Measurements from ENCODE around the gene TMPRSS2. TPM values are rescaled to one million over a fixed set of nuclear protein-coding genes. Genes with fewer than 3 reads are reported as not detected.

TMPRSS2 gene
- total RNA-seq, 1 experiment from 2014 or later, result 1.1 TPM

- no peaks in the 10 kb centered on the region for H4K20me1 ChIP-seq (ENCODE audit: insufficient read depth)
Observed at GRCh38 chr21:41491412-41491811, 16.5 kb downstream of the TMPRSS2 start.

More at GRCh38 chr21:41491412-41491811, 16.5 kb downstream of the TMPRSS2 start:
- DNase-seq (ENCODE audit: low read depth, low spot score) (no peak), ATAC-seq (no peak)
- intact Hi-C loops (cut with micrococcal nuclease), result no loop called here
- Histone ChIP-seq H3K79me2 (ENCODE audit: insufficient read depth, low read length) (no peaks in the 10 kb centered on the region), H3K36me3 (ENCODE audit: control insufficient read depth in 1 of 2, insufficient read depth in 2 of 2, low read length in 2 of 2) (no peaks in the 10 kb centered on the region), H3K9ac (ENCODE audit: low read length) (no peak overlapping the region), H3K9me2 (ENCODE audit: insufficient read depth) (no peaks in the 10 kb centered on the region), H3K27me3 (ENCODE audit: insufficient read depth, low read length) (no peaks in the 10 kb centered on the region), H2AFZ (ENCODE audit: low read depth, low read length, poor library complexity, severe bottlenecking) (no peak overlapping the region), H3K9me3 (ENCODE audit: control insufficient read depth in 1 of 2, insufficient read depth in 1 of 2, low read depth in 1 of 2, low read length in 2 of 2) (no peaks in the 10 kb centered on the region), H3K27ac (ENCODE audit: low read depth, low read length) (no peak overlapping the region), H3K4me3 (replicated peaks in 1 of 2; ENCODE audit: low read depth in 1 of 2, low read length in 2 of 2) (no peak overlapping the region), H3K4me2 (ENCODE audit: low read length) (no peak overlapping the region), H3K4me1 (ENCODE audit: control insufficient read depth in 1 of 2, insufficient read depth in 2 of 2, low read length in 2 of 2) (no peaks in the 10 kb centered on the region)
- RAD21 ChIA-PET (ENCODE audit: low non-redundant PET in 1 of 2, low total read pairs in 2 of 2, uncharacterized antibody in 2 of 2, unreplicated experiment in 2 of 2), result no interaction called here
- POLR2A ChIA-PET, result no interaction called here
- no TSS peak for BruUV-seq (replicated peaks)
- no peak for TF ChIP-seq ELF1 (IDR thresholded peaks at IDR 0.05; ENCODE audit: borderline replicate concordance, low read depth)
- TF ChIP-seq EGR1 (IDR thresholded peaks at IDR 0.05; ENCODE audit: low read depth), result no peak
- TF ChIP-seq SP1 (IDR thresholded peaks at IDR 0.05; ENCODE audit: low read depth), result no peak
- TF ChIP-seq ZNF274 (IDR thresholded peaks at IDR 0.05; ENCODE audit: low read depth, low read length), result no peak
- TF ChIP-seq ATF3 (IDR thresholded peaks at IDR 0.05), result no peak
- no peak for TF ChIP-seq CTCF (IDR thresholded peaks at IDR 0.05 in 2 of 3, conservative IDR thresholded peaks at IDR 0.05 in 1 of 3; ENCODE audit: borderline replicate concordance in 1 of 3, insufficient read depth in 1 of 3, low read depth in 2 of 3, low read length in 2 of 3)
- TF ChIP-seq CBX3 (IDR thresholded peaks at IDR 0.05; ENCODE audit: low read depth), result no peak
- TF ChIP-seq, protein P1, sequence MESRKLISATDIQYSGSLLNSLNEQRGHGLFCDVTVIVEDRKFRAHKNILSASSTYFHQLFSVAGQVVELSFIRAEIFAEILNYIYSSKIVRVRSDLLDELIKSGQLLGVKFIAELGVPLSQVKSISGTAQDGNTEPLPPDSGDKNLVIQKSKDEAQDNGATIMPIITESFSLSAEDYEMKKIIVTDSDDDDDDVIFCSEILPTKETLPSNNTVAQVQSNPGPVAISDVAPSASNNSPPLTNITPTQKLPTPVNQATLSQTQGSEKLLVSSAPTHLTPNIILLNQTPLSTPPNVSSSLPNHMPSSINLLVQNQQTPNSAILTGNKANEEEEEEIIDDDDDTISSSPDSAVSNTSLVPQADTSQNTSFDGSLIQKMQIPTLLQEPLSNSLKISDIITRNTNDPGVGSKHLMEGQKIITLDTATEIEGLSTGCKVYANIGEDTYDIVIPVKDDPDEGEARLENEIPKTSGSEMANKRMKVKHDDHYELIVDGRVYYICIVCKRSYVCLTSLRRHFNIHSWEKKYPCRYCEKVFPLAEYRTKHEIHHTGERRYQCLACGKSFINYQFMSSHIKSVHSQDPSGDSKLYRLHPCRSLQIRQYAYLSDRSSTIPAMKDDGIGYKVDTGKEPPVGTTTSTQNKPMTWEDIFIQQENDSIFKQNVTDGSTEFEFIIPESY (IDR thresholded peaks at IDR 0.05; ENCODE audit: extremely low read depth, insufficient replicate concordance, low read length), result no peak
- TF ChIP-seq REST (IDR thresholded peaks at IDR 0.05; ENCODE audit: low read depth), result no peak
- TF ChIP-seq POLR2AphosphoS5 (IDR thresholded peaks at IDR 0.05; ENCODE audit: low read depth, low read length), result no peak
- no peak for TF ChIP-seq CEBPB (IDR thresholded peaks at IDR 0.05; ENCODE audit: low read depth)
- TF ChIP-seq EZH2phosphoT487 (IDR thresholded peaks at IDR 0.05; ENCODE audit: borderline replicate concordance), result no peak
- no peak for TF ChIP-seq YY1 (IDR thresholded peaks at IDR 0.05; ENCODE audit: extremely low read depth, insufficient replicate concordance, low read depth, low read length)
- no peak for TF ChIP-seq ZFX (IDR thresholded peaks at IDR 0.05)
- TF ChIP-seq FOSL1 (IDR thresholded peaks at IDR 0.05; ENCODE audit: low read depth), result no peak
- CTCF ChIA-PET, result no interaction called here

Measured in HCT116 (cell line).